SK-N-SH (cell line): ENCODE results near the gene GEN1. TPM values are rescaled to one million over a fixed set of nuclear protein-coding genes. Genes with fewer than 3 reads are reported as not detected.

ENCODE experiments used
- CTCF ChIA-PET: fragments of 300-600, 350-600 bp; formaldehyde crosslinking; extraction: SDS; loops from one replicate; lab custom pipeline; 2021; lab: Yijun Ruan, JAX
- POLR2A ChIA-PET: fragments of 350-600 bp; sonication (Branson Sonifier 250); formaldehyde crosslinking; extraction: SDS; loops from one replicate; lab custom pipeline; 2020; ENCODE audit warnings: antibody characterized with exemption, inconsistent platforms; lab: Yijun Ruan, JAX
- DNase-seq: peaks from one replicate; pipeline ENCODE4 v3.0.0; 2012
- H2AFZ ChIP-seq: fragments of 200-600 bp; sonication (generic); 2 replicates; pipeline ENCODE4 v1.8.1; 2016; ENCODE audit warnings: antibody characterized with exemption, mild to moderate bottlenecking, low read depth
- H3F3A ChIP-seq: fragments of 200-600 bp; sonication (generic); replicated peaks from 2 replicates; pipeline ENCODE3; 2016; ENCODE audit warnings: antibody characterized with exemption, mild to moderate bottlenecking; ENCODE audit not compliant: insufficient read depth
- H3K27ac ChIP-seq, 2 experiments: fragments of 200-500 bp in 1 of 2; fragments of 200-600 bp in 1 of 2; sonication (Bioruptor generic) in 1 of 2; sonication (generic), shearing (Covaris generic) in 1 of 2; 2 replicates each; pipeline versions ENCODE4 v1.5.1 to v1.6.1; 2014 to 2016; ENCODE audit warnings: low read depth in 2 of 2, inconsistent platforms in 1 of 2, low read length in 1 of 2, mild to moderate bottlenecking in 1 of 2, mixed read lengths in 1 of 2
- H3K27me3 ChIP-seq: fragments of 200-600 bp; sonication (generic), shearing (Covaris generic); 2 replicates; pipeline ENCODE4 v1.6.1; 2016; ENCODE audit warnings: mixed run types; ENCODE audit not compliant: insufficient read depth
- H3K36me3 ChIP-seq, 2 experiments: fragments of 200-500 bp in 1 of 2; fragments of 200-600 bp in 1 of 2; sonication (Bioruptor generic) in 1 of 2; sonication (generic) in 1 of 2; replicated peaks in 1 of 2; 2 replicates each; pipeline versions ENCODE3 to v1.5.1; 2014 to 2016; ENCODE audit warnings: low read length in 1 of 2, mild to moderate bottlenecking in 1 of 2; ENCODE audit not compliant: insufficient read depth in 2 of 2, control insufficient read depth in 1 of 2
- H3K4me1 ChIP-seq, 2 experiments: fragments of 200-500 bp in 1 of 2; fragments of 200-600 bp in 1 of 2; sonication (Bioruptor generic) in 1 of 2; sonication (generic), shearing (Covaris generic) in 1 of 2; 2 replicates each; pipeline versions ENCODE4 v1.5.1 to v1.6.1; 2014 to 2016; ENCODE audit warnings: low read depth in 1 of 2, low read length in 1 of 2, mixed run types in 1 of 2; ENCODE audit not compliant: insufficient read depth in 2 of 2, control insufficient read depth in 1 of 2
- H3K4me2 ChIP-seq: fragments of 200-600 bp; sonication (generic), shearing (Covaris generic); 2 replicates; pipeline ENCODE4 v1.6.1; 2017; ENCODE audit warnings: mixed run types
- H3K4me3 ChIP-seq, 2 experiments: fragments of 200-500 bp in 1 of 2; fragments of 200-600 bp in 1 of 2; sonication (Bioruptor generic) in 1 of 2; sonication (generic), shearing (Covaris generic) in 1 of 2; 2 replicates each; pipeline versions ENCODE4 v1.5.1 to v1.8.1; 2014 to 2016; ENCODE audit warnings: low read depth in 2 of 2, inconsistent platforms in 1 of 2, low read length in 1 of 2, mild to moderate bottlenecking in 1 of 2, mixed read lengths in 1 of 2, moderate library complexity in 1 of 2
- H3K79me2 ChIP-seq: fragments of 200-600 bp; sonication (generic); 2 replicates; pipeline ENCODE4 v1.8.1; 2017; ENCODE audit warnings: mild to moderate bottlenecking; ENCODE audit not compliant: insufficient read depth
- H3K9ac ChIP-seq: fragments of 200-600 bp; sonication (generic); 2 replicates; pipeline ENCODE4 v1.6.1; 2017; ENCODE audit warnings: mixed run types
- H3K9me2 ChIP-seq: fragments of 200-600 bp; sonication (generic); 2 replicates; pipeline ENCODE4 v1.6.1; 2017; ENCODE audit warnings: mixed run types
- H3K9me3 ChIP-seq: fragments of 200-600 bp; sonication (generic); 2 replicates; pipeline ENCODE4 v1.6.1; 2017; ENCODE audit warnings: mixed run types, mild to moderate bottlenecking, moderate library complexity
- H4K20me1 ChIP-seq: fragments of 200-600 bp; sonication (generic); 2 replicates; pipeline ENCODE4 v1.6.1; 2017; ENCODE audit warnings: mild to moderate bottlenecking, mixed run types; ENCODE audit not compliant: insufficient read depth
- ELF1 ChIP-seq: IDR thresholded peaks from 2 replicates; pipeline ENCODE4 v1.4.0; 2012
- EP300 ChIP-seq, 2 experiments: IDR thresholded peaks; 2 replicates each; pipeline versions ENCODE4 v1.4.0 to v1.6.1; 2012; ENCODE audit warnings: borderline replicate concordance in 1 of 2, low read depth in 1 of 2, low read length in 1 of 2
- EZH2phosphoT487 ChIP-seq: fragments of 200-600 bp; sonication (generic); IDR thresholded peaks from 2 replicates; pipeline ENCODE4 v1.6.1; 2017; ENCODE audit warnings: low read depth, mixed run types, mild to moderate bottlenecking, antibody characterized with exemption, moderate library complexity, borderline replicate concordance
- FOXJ3 ChIP-seq: sonication (generic); formaldehyde crosslinking; IDR thresholded peaks from 2 replicates; pipeline ENCODE4 v1.5.1; 2020; ENCODE audit warnings: mild to moderate bottlenecking, missing genetic modification reagents
- FOXM1 ChIP-seq: IDR thresholded peaks from 2 replicates; pipeline ENCODE4 v1.4.0; 2012; ENCODE audit warnings: low read depth, mild to moderate bottlenecking
- GABPA ChIP-seq: IDR thresholded peaks from 2 replicates; pipeline ENCODE4 v1.4.0; 2012; ENCODE audit warnings: low read depth, mild to moderate bottlenecking
- JUND ChIP-seq: IDR thresholded peaks from 2 replicates; pipeline ENCODE4 v1.4.0; 2012
- MAX ChIP-seq: IDR thresholded peaks from 2 replicates; pipeline ENCODE4 v1.4.0; 2012; ENCODE audit warnings: low read depth
- MXI1 ChIP-seq: IDR thresholded peaks from 2 replicates; pipeline ENCODE4 v1.6.1; 2012; ENCODE audit warnings: mild to moderate bottlenecking, low read depth, low read length, improper control_type of control experiment
- PBX3 ChIP-seq: IDR thresholded peaks from 2 replicates; pipeline ENCODE4; 2012
- POLR2AphosphoS5 ChIP-seq: IDR thresholded peaks from 2 replicates; pipeline ENCODE4 v1.6.1; 2012; ENCODE audit warnings: low read depth, low read length
- RXRA ChIP-seq: IDR thresholded peaks from 2 replicates; pipeline ENCODE4 v1.4.0; 2012; ENCODE audit warnings: low read depth, mild to moderate bottlenecking, borderline replicate concordance
- SIN3A ChIP-seq: IDR thresholded peaks from 2 replicates; pipeline ENCODE4 v1.6.1; 2012; ENCODE audit warnings: low read depth, mild to moderate bottlenecking, low read length, moderate library complexity, borderline replicate concordance
- SMC3 ChIP-seq: IDR thresholded peaks from 2 replicates; pipeline ENCODE4 v1.6.1; 2012; ENCODE audit warnings: low read depth, low read length, improper control_type of control experiment
- TCF12 ChIP-seq: IDR thresholded peaks from 2 replicates; pipeline ENCODE4 v1.4.0; 2012
- YY1 ChIP-seq: IDR thresholded peaks from 2 replicates; pipeline ENCODE4 v1.4.0; 2012; ENCODE audit warnings: low read depth, mild to moderate bottlenecking
- ZBTB33 ChIP-seq: IDR thresholded peaks from 2 replicates; pipeline ENCODE4 v1.4.0; 2012; ENCODE audit warnings: low read depth, borderline replicate concordance
- WGBS: methylation state at CpG from one replicate; pipeline ENCODE4 v1.1.6; 2017; ENCODE audit warnings: low lambda C conversion rate; 5-methylcytosine and 5-hydroxymethylcytosine counted together
- polyA plus RNA-seq, 3 experiments: library from polyadenylated mRNA; depleted of rRNA; stranded (reverse); fragments of >200 nt; gene quantifications; 2 replicates each; pipeline ENCODE4 v1.2.3, GENCODE V29; 2012
- TF ChIP-seq, protein P1 (sequence below): fragments of 200-600 bp; sonication (generic); IDR thresholded peaks from 2 replicates; pipeline ENCODE4 v1.6.1; 2017; ENCODE audit warnings: antibody characterized with exemption, mild to moderate bottlenecking, moderate library complexity
- TF ChIP-seq, protein P2 (sequence below): IDR thresholded peaks from 2 replicates; pipeline ENCODE4 v1.6.1; 2012; ENCODE audit warnings: mild to moderate bottlenecking, low read depth, low read length, moderate library complexity

GEN1 gene
- polyA plus RNA-seq, 1 of the 3 experiments (the other 2 are of a cell fraction) = 5.3 TPM

GRCh38 chr2:17754773-17755425 is 961 bp downstream of the GEN1 start:
- H3K79me2 ChIP-seq = peaks cover 94% of the 10 kb centered on the region
- H3K4me3 ChIP-seq = peak overlapping the region; percentile 84 to 99
- H3K27ac ChIP-seq = peak overlapping the region; percentile 98 to 100
- peak; percentile 40 for DNase-seq
- H3K9me3 ChIP-seq = no peaks in the 10 kb centered on the region
- peaks cover 25 to 40% of the 10 kb centered on the region in 2 experiments for H3K4me1 ChIP-seq
- TF ChIP-seq MXI1 = no peak
- no peak for TF ChIP-seq TCF12
- no peak for TF ChIP-seq ZBTB33
- TF ChIP-seq, protein P1, sequence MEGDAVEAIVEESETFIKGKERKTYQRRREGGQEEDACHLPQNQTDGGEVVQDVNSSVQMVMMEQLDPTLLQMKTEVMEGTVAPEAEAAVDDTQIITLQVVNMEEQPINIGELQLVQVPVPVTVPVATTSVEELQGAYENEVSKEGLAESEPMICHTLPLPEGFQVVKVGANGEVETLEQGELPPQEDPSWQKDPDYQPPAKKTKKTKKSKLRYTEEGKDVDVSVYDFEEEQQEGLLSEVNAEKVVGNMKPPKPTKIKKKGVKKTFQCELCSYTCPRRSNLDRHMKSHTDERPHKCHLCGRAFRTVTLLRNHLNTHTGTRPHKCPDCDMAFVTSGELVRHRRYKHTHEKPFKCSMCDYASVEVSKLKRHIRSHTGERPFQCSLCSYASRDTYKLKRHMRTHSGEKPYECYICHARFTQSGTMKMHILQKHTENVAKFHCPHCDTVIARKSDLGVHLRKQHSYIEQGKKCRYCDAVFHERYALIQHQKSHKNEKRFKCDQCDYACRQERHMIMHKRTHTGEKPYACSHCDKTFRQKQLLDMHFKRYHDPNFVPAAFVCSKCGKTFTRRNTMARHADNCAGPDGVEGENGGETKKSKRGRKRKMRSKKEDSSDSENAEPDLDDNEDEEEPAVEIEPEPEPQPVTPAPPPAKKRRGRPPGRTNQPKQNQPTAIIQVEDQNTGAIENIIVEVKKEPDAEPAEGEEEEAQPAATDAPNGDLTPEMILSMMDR = no peak
- TF ChIP-seq EZH2phosphoT487 = no peak
- TF ChIP-seq RXRA = no peak
- TF ChIP-seq SIN3A = no peak
- TF ChIP-seq MAX = no peak
- TF ChIP-seq JUND = no peak
- TF ChIP-seq EP300 (IDR thresholded peaks at IDR 0.05; ENCODE audit: borderline replicate concordance in 1 of 2, low read depth in 1 of 2, low read length in 1 of 2) = no peak
- no peak for TF ChIP-seq FOXJ3 (CRISPR knock-in tag)
- TF ChIP-seq, protein P2, sequence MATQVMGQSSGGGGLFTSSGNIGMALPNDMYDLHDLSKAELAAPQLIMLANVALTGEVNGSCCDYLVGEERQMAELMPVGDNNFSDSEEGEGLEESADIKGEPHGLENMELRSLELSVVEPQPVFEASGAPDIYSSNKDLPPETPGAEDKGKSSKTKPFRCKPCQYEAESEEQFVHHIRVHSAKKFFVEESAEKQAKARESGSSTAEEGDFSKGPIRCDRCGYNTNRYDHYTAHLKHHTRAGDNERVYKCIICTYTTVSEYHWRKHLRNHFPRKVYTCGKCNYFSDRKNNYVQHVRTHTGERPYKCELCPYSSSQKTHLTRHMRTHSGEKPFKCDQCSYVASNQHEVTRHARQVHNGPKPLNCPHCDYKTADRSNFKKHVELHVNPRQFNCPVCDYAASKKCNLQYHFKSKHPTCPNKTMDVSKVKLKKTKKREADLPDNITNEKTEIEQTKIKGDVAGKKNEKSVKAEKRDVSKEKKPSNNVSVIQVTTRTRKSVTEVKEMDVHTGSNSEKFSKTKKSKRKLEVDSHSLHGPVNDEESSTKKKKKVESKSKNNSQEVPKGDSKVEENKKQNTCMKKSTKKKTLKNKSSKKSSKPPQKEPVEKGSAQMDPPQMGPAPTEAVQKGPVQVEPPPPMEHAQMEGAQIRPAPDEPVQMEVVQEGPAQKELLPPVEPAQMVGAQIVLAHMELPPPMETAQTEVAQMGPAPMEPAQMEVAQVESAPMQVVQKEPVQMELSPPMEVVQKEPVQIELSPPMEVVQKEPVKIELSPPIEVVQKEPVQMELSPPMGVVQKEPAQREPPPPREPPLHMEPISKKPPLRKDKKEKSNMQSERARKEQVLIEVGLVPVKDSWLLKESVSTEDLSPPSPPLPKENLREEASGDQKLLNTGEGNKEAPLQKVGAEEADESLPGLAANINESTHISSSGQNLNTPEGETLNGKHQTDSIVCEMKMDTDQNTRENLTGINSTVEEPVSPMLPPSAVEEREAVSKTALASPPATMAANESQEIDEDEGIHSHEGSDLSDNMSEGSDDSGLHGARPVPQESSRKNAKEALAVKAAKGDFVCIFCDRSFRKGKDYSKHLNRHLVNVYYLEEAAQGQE = no peak
- no peak for TF ChIP-seq GABPA
- no peak for TF ChIP-seq SMC3
- TF ChIP-seq FOXM1 = no peak
- no peak for TF ChIP-seq ELF1
- no peak for TF ChIP-seq PBX3
- TF ChIP-seq POLR2AphosphoS5 = no peak
- TF ChIP-seq YY1 = no peak
- H3K4me2 ChIP-seq = peak overlapping the region; percentile 89
- H3K27me3 ChIP-seq = no peaks in the 10 kb centered on the region
- H3K36me3 ChIP-seq = peaks cover 0 to 6% of the 10 kb centered on the region in 2 experiments
- H4K20me1 ChIP-seq = no peaks in the 10 kb centered on the region
- CTCF ChIA-PET = interaction anchor here (0.7 to 4.2 kb wide), 10 partner anchors 12 to 395 kb away, joined by 3 to 23 read pairs (median 3); no protein-coding TSS in a partner anchor
- peak overlapping the region; percentile 73 for H2AFZ ChIP-seq
- H3K9ac ChIP-seq = peak overlapping the region; percentile 90
- H3F3A ChIP-seq = peaks cover 8% of the 10 kb centered on the region
- no peaks in the 10 kb centered on the region for H3K9me2 ChIP-seq
- POLR2A ChIA-PET = no interaction called here
- WGBS = 4% methylated on average over 8 of the region's 8 CpGs
